HG02610 (cell line): ENCODE results near the gene ERH.

Experiments used
- ATAC-seq: cut with Tn5 transposase; IDR thresholded peaks from one replicate; pipeline ENCODE4 v1.9.1; 2021; ENCODE audit warnings: mild to moderate bottlenecking, moderate library complexity; ENCODE audit not compliant: unreplicated experiment

The ERH gene

GRCh38 chr14:69331206-69331605 is 66.9 kb downstream of the ERH start:
- ATAC-seq = no peak
